Mesodermal cell (in vitro differentiated cells): ENCODE data around the gene ABCF2.

Source experiments
- H3K27ac ChIP-seq: 2 replicates; pipeline ENCODE4 v1.7.0; 2013; ENCODE audit warnings: mild to moderate bottlenecking, low read depth, low read length, moderate library complexity; ENCODE audit not compliant: severe bottlenecking
- H3K36me3 ChIP-seq: 2 replicates; pipeline ENCODE4 v1.7.1; 2013; ENCODE audit warnings: mild to moderate bottlenecking, low read length, moderate library complexity; ENCODE audit not compliant: control insufficient read depth, insufficient read depth
- H3K4me1 ChIP-seq: one replicate; pipeline ENCODE4 v1.7.1; 2013; ENCODE audit warnings: mild to moderate bottlenecking, low read length; ENCODE audit not compliant: insufficient read depth, control insufficient read depth, poor library complexity, severe bottlenecking
- H3K4me3 ChIP-seq: 2 replicates; pipeline ENCODE4 v1.7.0; 2013; ENCODE audit warnings: low read length, control low read depth, mild to moderate bottlenecking; ENCODE audit not compliant: insufficient read depth, poor library complexity, severe bottlenecking; ENCODE audit errors: extremely low read depth
- H3K9me3 ChIP-seq: 2 replicates; pipeline ENCODE4 v1.7.1; 2013; ENCODE audit warnings: mild to moderate bottlenecking, low read length, moderate library complexity; ENCODE audit not compliant: control insufficient read depth
- WGBS, 2 experiments: methylation state at CpG; one replicate each; pipeline ENCODE4 v1.1.5; 2013; ENCODE audit warnings: missing lambda C conversion rate in 2 of 2; ENCODE audit not compliant: insufficient coverage in 2 of 2; 5-methylcytosine and 5-hydroxymethylcytosine counted together

The ABCF2 gene

GRCh38 chr7:151177310-151177709, 49.7 kb downstream of the ABCF2 start:
- H3K36me3 ChIP-seq = no peaks in the 10 kb centered on the region
- 100% methylated on average over 1 of the region's 1 CpG; no CpG with 5 or more reads in 1 of the 2 experiments for WGBS, 2 experiments

GRCh38 chr7:151176401-151176800, 50.6 kb downstream of the ABCF2 start:
- Histone ChIP-seq H3K36me3 (no peaks in the 10 kb centered on the region), H3K27ac (no peak overlapping the region)
- WGBS, 2 experiments = 94 to 96% methylated on average over 8 to 9 of the region's 9 CpGs

More at GRCh38 chr7:151177310-151177709, 49.7 kb downstream of the ABCF2 start:
- Histone ChIP-seq H3K9me3 (peaks cover 11% of the 10 kb centered on the region), H3K27ac (no peak overlapping the region), H3K4me3 (no peak overlapping the region), H3K4me1 (no peaks in the 10 kb centered on the region)

GRCh38 chr7:151175793-151176311, 51.2 kb downstream of the ABCF2 start:
- Histone ChIP-seq H3K9me3 (peaks cover 11% of the 10 kb centered on the region), H3K27ac (no peak overlapping the region), H3K4me3 (no peak overlapping the region), H3K4me1 (no peaks in the 10 kb centered on the region), H3K36me3 (no peaks in the 10 kb centered on the region)
- WGBS, 2 experiments = 82 to 91% methylated on average over 20 to 23 of the region's 23 CpGs

More at GRCh38 chr7:151176401-151176800, 50.6 kb downstream of the ABCF2 start:
- Histone ChIP-seq H3K4me3 (no peak overlapping the region), H3K4me1 (no peaks in the 10 kb centered on the region), H3K9me3 (peaks cover 11% of the 10 kb centered on the region)

- H3K4me1 ChIP-seq = no peaks in the 10 kb centered on the region
- no peak overlapping the region for H3K27ac ChIP-seq
- WGBS, 2 experiments = 92% methylated on average over 14 to 15 of the region's 16 CpGs
- no peak overlapping the region for H3K4me3 ChIP-seq
- peaks cover 11% of the 10 kb centered on the region for H3K9me3 ChIP-seq
- H3K36me3 ChIP-seq = no peaks in the 10 kb centered on the region
Measured at GRCh38 chr7:151175047-151175792, 51.8 kb downstream of the ABCF2 start.

- Histone ChIP-seq H3K36me3 (no peaks in the 10 kb centered on the region), H3K27ac (no peak overlapping the region), H3K4me1 (no peaks in the 10 kb centered on the region), H3K4me3 (no peak overlapping the region), H3K9me3 (peaks cover 11% of the 10 kb centered on the region)
- 94 to 95% methylated on average over 71 to 77 of the region's 77 CpGs for WGBS, 2 experiments
Measured at GRCh38 chr7:151174246-151175046, 52.6 kb downstream of the ABCF2 start.

- Histone ChIP-seq H3K4me3 (no peak overlapping the region), H3K27ac (no peak overlapping the region), H3K4me1 (no peaks in the 10 kb centered on the region), H3K9me3 (peaks cover 11% of the 10 kb centered on the region), H3K36me3 (no peaks in the 10 kb centered on the region)
- WGBS, 2 experiments = 94% methylated on average over 29 to 41 of the region's 43 CpGs
Measured at GRCh38 chr7:151173386-151174245, 53.4 kb downstream of the ABCF2 start.

GRCh38 chr7:151172273-151173141, 54.5 kb downstream of the ABCF2 start:
- WGBS, 2 experiments = 31 to 40% methylated on average over 35 to 36 of the region's 42 CpGs
- Histone ChIP-seq H3K4me1 (no peaks in the 10 kb centered on the region), H3K27ac (no peak overlapping the region), H3K9me3 (peaks cover 11% of the 10 kb centered on the region), H3K4me3 (no peak overlapping the region), H3K36me3 (no peaks in the 10 kb centered on the region)

GRCh38 chr7:151168787-151169162, 58.2 kb downstream of the ABCF2 start:
- 3 to 7% methylated on average over 8 to 10 of the region's 10 CpGs for WGBS, 2 experiments
- Histone ChIP-seq H3K9me3 (peaks cover 9% of the 10 kb centered on the region), H3K4me3 (no peak overlapping the region), H3K4me1 (no peaks in the 10 kb centered on the region), H3K36me3 (no peaks in the 10 kb centered on the region), H3K27ac (no peak overlapping the region)

- no peaks in the 10 kb centered on the region for H3K4me1 ChIP-seq
- H3K4me3 ChIP-seq = peak overlapping the region; percentile 44
- H3K27ac ChIP-seq = no peak overlapping the region
- 2% methylated on average over 36 to 42 of the region's 52 CpGs for WGBS, 2 experiments
- H3K9me3 ChIP-seq = peaks cover 5% of the 10 kb centered on the region
- no peaks in the 10 kb centered on the region for H3K36me3 ChIP-seq
Measured at GRCh38 chr7:151168003-151168786, 58.8 kb downstream of the ABCF2 start.
